Nucleus accumbens (tissue), 56 donors: ENCODE results near the gene TEX51.

Experiments
- DNase-seq, 56 donors: peaks; one replicate each; lab custom pipeline; 2025; lab: John Stamatoyannopoulos, UW

TEX51 gene

DNA sequence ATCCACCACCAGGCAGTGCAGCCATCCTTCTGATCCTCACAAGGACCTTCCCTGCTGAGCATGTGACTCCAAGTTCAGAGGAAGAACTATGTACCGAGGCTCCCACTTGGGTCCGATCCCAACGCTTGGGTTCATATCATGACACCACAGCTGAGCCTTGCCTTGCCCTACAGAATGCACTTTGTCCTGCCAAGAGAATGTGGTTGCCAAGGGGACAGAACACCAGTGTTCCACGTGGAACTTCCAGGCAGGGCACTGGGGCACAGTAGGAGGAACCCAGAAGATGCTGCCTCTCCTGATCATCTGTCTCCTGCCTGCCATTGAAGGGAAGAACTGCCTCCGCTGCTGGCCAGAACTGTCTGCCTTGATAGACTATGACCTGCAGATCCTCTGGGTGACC is at the start of gene TEX51:
TSS of gene TEX51 (plus strand) at position 255 of the 400 bp plus-strand sequence. CDS start at position 284, 29 bp downstream.
- no peak for DNase-seq

DNA sequence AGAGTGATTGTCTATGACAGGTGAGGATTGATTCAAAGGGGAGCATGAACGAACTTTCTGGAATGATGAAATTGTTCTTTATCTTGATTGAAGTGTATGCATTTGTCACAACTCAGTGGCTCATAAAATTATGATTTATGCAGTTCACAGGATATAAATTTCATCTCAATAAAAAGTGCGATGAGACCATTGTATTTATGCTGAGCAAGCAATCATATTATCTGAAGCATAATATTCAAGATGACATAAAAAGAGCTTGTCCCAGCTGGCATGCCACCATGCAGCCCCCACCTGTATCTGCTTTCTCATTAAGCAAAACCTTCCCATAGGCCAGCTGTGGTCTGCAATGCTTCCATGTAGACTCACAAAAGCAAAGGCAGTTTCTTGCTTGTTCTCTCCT is 49.6 kb upstream of the TEX51 start:
- no peak for DNase-seq

DNA sequence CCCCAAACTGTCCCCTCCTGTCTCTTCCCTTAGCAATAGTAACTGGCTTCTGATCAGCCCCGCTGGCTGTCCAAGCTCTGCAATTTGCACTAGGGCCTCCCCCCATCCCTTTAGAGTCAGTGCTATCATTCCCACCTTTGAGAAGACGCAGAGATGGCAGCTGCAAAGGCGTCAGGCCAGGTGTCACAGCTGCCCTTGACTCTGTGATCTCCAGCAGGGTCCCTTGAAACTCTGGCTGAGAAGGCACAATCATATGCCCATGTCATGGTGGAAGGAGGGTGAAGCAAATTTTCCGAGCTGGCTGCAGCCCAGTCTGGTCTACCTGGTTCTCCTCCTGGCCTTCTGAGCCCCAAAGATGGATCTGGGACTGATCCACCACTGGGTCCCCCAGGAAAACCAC is 49.2 kb upstream of the TEX51 start:
- DNase-seq, result no peak

DNA sequence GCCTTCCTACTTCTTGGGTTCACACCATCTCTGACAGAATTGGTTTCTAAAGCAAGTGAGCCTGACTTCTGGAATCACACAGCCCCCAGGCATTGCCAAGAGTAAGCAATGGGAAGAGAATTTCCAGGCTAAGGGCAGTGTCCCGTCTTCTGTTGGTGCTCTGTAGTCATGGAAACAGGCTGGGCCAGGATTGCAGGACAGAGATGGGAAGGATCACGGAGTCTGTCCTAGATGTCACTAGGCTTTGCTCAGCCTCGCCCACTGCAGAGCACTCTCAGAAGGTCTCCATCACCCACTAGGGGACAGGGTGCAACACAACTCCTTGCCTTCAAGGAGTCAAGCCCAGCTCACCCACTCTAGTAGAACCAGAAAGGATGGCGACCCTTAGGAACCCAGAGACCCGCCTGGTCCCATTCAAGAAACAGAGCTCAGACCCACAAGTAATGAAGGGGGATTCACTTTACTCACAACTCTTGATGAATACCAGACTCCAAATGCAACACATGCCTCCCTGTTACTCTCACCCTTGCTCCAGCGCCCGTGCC is 48.6 kb upstream of the TEX51 start:
- no peak for DNase-seq

DNA sequence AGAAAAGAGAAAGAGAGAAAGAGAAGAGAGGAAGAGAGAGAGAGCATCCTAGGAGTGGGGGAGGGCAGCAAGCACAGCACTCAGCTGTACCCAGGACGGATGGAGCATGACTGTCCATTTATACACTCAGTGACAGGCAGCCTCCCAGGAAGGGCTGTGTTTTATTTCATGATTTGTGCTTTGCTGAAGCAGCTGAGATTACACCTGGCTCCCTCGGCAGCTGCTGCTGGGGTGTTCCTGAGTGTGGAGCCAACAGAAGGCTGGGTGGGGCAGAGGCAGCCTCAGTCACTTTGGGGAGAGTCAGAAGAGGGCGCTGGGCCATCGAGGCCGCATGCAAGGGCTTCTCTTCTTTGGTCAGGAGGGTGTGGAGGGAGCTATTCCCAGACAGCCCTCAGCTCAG is 47.8 kb upstream of the TEX51 start:
- no peak for DNase-seq

DNA sequence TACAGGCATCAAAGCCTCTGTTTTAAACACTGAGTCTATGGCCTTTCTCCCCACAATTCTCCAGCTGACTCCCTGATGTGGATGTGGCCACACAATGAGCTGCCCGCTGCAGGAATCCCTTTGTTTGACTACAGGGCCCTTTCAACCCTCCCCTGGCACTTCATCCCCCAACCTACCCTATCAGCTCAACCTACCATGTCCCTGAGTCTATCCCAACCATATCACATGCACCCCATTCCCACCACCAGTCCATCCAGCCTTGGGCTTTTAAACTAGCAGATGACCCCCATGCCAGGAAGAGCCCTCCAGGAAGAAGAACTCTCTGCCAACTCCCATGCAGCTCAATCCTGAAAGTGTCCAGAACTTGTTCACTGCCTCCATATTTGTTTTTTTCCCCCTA is 46.9 kb upstream of the TEX51 start:
- no peak for DNase-seq

DNA sequence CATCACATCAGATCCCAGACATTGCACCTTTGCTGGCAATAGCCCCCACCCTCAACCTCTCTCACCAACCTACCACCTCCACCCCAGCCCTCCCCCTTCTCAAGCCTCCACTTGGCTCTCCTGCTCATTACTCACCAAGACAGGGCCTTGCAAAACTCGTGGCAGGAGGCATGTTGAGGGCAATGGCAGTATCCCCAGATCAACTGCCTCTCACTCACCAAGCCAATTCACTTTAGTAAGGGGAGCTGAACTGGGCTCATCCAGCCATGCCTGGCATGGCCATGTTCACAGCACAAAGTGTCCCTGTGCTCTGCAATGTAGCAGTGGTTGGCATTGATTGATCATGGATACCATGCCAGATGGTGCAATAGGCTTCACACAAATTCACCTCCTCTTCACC is 46.3 kb upstream of the TEX51 start:
- no peak for DNase-seq

DNA sequence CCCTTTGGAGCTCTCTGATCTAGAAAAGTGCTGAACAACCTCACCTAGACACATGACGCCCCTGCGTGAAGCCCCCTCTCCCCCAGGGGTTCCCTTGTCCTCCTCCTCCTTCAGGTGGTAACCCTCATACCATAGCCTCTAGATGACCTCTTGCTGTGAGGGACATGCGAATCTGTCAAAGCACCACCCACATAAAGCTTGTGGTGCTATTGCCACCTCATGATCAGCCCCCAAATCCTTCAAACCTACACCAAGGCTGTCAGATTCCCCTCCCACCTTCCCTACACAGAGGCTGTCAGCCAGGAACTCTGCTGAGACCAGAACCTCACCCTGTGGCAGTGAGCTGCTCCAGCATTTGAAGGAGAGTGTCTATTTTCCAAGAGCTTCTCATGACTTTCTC is 43.1 kb upstream of the TEX51 start:
- peak in 20 of 56 donors; percentile 9 to 59 (median 41) for DNase-seq

DNA sequence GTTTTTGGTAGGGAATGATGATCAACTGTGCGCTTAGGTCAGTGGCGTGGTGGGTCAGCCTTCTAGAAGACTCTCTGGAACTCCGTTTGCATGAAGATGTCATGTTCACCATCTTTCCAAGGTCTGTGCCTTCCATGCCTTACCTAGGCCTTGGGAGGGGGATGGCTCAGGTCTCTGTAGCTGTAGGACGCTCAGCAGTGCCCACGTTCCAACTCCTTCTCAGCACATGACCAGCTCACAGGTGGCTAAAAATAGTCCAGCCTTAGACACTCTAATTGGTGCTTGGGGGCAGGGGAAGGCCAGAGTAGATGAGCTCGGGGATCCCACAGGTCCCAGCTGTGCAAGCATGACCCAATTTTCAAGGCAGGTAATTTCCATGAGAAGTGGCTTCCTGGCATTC is 42.3 kb upstream of the TEX51 start:
- DNase-seq, result no peak

DNA sequence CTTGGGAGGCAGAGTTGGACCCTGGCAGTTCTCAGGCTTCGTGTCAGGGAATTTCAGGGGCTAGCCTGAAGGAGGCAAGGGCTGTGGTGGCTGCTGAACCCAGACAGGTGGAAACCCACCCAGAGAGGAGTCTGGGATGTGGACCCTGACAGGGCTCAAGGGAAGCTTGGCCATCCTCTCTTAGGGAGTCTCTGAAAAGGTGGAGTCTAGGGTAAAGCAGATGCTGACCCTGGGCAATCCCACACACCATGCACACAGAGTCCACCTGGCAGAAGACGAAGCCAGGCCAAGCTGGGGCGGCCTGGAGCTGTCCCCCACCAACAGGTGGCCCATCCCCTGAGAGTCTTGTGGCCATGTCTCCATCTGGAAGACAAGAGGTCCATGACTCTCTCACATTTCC is 41.2 kb upstream of the TEX51 start:
- DNase-seq, result no peak

DNA sequence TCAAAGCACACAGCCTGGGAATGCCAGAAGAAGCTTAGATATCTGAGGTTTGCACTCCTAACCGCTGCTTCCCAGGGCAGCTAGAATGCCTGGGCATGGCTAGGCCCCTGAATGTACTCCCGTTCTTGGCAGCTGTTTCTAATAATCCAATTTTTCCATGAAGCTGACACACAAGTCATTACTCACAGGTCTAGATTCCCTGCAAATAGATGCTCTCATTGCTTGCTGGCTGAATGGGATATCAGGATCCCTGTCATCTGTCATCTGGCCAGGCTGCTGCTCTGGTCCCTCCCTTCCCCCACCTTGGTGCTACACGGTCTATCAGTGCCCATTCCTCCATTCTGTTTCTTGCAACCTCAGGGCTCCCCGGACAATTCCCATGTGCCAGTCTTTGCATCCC is 40.7 kb upstream of the TEX51 start:
- DNase-seq, result no peak

DNA sequence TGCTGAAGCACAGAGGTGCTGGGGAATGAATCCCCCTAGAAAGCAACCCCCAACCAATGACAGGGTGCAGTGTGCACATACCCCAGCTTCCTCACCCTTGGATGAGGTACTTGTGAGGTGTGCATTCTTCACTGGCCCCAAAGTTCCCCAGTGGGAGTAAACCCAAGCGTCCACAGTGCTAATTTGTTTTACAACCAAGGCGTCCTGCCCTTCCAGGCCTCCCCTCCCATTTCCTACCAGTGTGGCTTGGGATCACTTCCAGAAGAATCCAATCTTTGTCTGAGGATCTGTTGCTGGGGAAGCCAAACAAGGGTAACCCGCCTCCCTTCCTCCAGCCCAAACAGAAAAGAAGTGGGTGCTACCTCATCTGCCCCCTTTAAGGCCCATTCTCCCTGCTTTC is 40.3 kb upstream of the TEX51 start:
- no peak for DNase-seq

DNA sequence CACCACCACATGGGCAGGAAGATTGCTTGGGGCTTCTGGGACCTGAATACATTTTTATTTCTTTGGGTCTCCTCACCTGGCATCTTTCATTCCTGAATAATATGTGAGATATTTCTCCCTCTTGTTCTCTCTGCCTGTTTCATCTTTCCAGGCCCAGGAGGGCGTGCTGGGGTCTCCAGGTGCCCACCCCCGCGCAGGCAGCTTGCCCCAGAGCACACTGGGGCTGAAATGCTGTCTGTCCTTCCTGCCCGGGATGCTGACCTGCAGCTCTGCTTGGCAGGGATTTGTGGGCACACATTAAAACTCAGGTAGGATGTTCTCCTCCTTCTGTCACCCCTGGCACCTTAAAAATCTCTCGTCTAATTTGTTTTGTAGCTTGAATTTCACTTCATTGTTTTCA is 39.7 kb upstream of the TEX51 start:
- DNase-seq, result no peak

DNA sequence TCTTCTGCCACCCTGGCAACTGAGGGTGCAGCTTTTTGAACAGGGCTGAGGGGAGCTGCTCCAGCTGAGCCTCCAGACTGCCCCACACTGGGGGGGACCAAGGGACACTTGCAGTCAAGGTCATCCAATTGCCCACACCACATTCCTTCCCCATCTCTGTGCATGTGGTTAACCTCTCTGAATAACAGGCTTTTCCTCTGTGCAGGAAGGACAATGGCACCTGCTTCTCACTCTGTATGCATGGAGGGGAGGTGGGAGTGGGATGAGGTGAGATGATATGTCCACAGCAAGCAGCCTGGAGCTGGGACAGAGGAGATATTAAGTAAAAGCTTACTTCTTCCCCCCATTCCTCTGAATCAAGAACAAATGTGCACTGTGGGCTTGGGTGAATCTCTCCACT is 39.1 kb upstream of the TEX51 start:
- DNase-seq, result no peak

DNA sequence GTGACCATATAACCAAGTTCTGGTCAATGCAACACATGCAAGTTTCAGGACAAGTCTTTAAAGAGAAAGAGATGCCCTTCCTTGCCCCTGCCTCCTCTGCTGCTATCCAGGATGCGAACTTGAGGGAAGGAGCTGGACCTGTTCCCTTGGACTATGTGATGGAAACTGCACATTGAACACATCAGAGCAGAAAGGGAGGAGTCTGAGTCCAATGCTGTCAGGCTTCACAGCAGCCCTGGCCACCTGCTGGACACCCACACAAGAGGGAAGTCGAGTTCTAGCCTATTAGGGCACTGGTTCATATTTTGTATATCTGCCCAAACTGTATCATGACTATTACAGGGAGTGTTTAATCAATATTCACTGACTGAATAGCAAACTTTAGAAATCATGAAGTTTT is 38.3 kb upstream of the TEX51 start:
- DNase-seq, result no peak

DNA sequence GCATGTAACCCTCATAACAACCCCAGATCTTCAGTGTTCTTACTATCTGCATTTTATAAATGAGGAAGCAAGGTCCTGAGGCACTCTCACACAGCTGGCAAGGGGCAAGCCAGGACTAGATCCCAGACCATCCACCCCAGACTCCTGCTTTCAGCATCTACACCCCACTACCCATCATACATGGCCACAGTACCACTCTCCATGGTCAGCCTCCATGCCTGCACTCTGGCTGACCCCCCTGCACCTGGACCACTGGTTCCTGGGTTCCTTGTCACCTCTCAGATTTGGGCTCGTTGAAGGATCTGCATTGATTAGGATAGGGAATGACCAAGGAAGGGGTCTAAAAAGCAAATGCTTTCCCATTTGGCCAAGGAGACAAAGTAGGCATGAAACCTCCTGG is 36.0 kb upstream of the TEX51 start:
- DNase-seq, result no peak

DNA sequence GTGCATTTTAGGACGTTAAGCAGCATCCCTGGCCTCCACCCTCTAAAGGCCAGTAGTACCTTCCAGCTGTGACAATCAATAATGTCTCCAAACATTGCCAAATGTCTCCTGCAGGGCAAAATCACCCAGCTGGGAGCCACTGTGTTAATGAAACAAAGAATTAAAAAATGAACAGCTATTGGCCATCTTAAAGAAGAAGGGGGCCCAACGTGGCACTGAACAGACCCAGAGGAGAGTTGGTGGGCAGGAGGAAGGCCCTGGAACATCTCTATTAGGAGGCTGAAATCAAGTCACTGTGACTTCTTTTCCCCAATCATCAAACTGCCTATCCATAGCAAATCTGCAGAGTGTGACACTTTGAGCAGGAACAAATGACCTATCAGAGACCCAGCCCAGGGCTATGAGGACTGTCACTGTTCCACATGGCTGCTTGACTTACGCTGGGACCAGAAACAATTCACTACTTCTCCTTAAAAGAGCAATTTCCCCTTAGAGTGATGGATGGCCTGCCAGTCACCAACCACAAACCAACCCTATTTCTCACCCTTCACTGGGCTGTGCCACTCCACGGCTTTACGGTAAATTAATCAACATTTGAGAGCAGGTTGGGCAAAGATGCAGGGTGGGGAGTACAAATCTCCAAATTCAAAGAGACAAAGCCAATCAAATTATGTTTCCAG is 35.2 kb upstream of the TEX51 start:
- no peak for DNase-seq

DNA sequence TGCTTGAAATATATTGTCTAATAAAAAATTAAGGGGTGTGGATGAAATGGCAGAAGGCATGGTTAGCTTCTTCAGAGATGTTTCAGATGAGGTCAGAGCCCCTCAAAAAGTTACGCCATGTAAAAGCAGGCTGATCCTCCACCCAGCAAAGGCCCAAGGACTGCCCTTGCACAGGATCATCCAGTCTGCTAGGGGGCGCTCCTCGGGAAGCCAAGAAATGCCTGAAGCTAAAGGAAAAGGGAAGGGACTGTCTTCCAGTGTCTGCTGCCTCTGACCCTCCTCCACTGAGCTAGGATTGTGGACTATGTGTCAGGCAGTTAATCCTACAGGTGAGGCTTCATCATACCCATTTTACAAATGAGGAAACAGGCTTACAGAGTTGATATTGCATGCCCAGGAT is 33.8 kb upstream of the TEX51 start:
- no peak for DNase-seq

DNA sequence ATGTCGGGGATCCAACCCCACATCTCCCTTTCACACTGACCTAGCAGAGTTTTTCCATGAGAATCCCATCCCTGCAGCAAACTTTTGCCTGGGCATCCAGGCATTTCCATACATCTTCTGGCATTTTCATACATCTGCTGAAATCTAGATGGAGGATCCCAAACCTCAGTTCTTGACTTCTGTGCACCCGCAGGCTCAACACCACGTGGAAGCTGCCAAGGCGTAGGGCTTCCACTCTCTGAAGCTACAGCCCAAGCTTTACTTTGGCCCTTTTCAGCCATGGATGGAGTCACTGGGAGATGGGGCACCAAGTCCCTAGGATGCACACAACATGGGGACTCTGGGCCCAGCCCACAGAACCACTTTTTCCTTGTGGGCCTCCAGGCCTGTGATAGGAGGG is 32.2 kb upstream of the TEX51 start:
- DNase-seq, result no peak

DNA sequence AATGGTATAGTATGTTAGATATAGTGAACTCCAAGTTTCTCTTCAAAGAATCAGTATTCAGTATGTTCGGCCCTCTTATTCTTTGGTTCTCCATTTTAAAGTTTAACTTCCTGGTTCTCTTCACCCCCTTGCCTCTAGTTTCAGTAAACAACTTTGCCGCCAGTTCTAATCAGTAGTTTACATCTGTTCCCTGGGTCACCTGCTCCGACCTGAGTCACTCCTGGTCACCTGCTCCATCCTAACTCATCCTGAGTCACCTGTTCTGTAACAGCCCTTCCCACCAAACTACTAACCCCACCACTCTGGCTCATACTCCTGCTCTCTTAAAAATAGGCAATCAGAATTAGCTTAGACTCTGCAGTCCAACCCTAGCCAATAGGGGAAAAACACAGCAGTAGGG is 23.7 kb upstream of the TEX51 start:
- DNase-seq, result no peak

DNA sequence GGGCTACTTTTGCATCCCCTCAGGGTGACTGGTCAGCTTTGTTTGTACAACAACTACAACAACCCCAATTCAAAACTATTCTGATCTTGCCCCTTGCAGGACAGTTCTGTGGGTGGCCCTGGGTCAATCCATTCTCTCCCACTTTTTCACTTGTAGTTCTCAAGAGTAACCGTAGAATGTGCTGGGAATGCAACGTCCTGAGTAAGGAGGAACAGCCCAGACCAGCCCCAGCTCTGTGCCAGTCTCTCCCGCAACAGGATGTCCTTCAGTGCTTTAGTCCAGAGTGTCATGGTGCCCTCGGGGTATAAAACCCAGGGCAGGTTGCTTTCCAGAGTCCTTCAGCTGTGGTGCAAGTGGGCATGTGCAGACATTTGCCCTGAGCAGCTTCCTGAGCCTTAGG is 22.1 kb upstream of the TEX51 start:
- DNase-seq, result no peak

DNA sequence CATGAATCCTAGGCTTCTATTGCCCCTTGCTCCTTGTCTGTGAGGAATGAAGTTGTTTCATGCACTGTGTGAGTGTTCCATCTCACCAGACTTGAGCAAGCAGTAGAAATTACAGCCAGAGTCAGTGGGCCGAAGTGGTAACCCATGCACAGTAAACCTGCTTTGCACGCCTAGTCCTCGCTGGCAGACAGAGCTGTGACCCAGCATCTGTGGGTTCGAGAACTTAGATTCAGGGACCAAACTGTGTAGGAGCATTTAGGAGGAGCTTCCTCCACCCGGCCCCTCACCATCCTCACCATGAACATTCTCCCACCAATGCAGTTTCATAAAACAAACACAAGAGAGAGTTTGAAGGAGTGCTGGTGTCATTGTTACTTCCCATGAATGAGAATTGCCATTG is 21.6 kb upstream of the TEX51 start:
- no peak for DNase-seq
